GM12891 (cell line): Measurements from ENCODE around the gene FAM171A2.

ENCODE experiments used
- DNase-seq: peaks from one replicate; pipeline ENCODE4 v3.0.0; 2011; ENCODE audit warnings: low spot score; ENCODE audit not compliant: insufficient read length
- FAIRE-seq: peaks from 2 replicates; lab custom pipeline; 2011; peaks lifted over from hg19 to GRCh38; lab: Jason Lieb, UNC
- PAX5 ChIP-seq: IDR thresholded peaks from 2 replicates; pipeline ENCODE4 v1.6.1; 2011; ENCODE audit warnings: low read length, moderate library complexity, mild to moderate bottlenecking; ENCODE audit not compliant: insufficient read depth, severe bottlenecking
- POLR2A ChIP-seq: IDR thresholded peaks from 2 replicates; pipeline ENCODE4 v1.6.1; 2011; ENCODE audit warnings: low read depth, low read length, control low read depth
- POLR2AphosphoS5 ChIP-seq: IDR thresholded peaks from 2 replicates; pipeline ENCODE4 v1.6.1; 2011; ENCODE audit warnings: low read depth, low read length, control low read depth
- POU2F2 ChIP-seq: IDR thresholded peaks from 2 replicates; pipeline ENCODE4 v1.6.1; 2011; ENCODE audit warnings: low read depth, mild to moderate bottlenecking, control low read depth, low read length, moderate library complexity
- SPI1 ChIP-seq: IDR thresholded peaks from 2 replicates; pipeline ENCODE4 v1.6.1; 2011; ENCODE audit warnings: low read depth, low read length, control low read depth
- TAF1 ChIP-seq: IDR thresholded peaks from 2 replicates; pipeline ENCODE4 v1.6.1; 2011; ENCODE audit warnings: low read depth, low read length, control low read depth

The FAM171A2 gene

GRCh38 chr17:44312396-44313104 is 51.1 kb downstream of the FAM171A2 start:
- FAIRE-seq (no peak), DNase-seq (no peak)
- TF ChIP-seq TAF1: no peak
- no peak for TF ChIP-seq PAX5
- TF ChIP-seq POLR2AphosphoS5: no peak
- no peak for TF ChIP-seq POU2F2
- no peak for TF ChIP-seq SPI1
- no peak for TF ChIP-seq POLR2A

DNA sequence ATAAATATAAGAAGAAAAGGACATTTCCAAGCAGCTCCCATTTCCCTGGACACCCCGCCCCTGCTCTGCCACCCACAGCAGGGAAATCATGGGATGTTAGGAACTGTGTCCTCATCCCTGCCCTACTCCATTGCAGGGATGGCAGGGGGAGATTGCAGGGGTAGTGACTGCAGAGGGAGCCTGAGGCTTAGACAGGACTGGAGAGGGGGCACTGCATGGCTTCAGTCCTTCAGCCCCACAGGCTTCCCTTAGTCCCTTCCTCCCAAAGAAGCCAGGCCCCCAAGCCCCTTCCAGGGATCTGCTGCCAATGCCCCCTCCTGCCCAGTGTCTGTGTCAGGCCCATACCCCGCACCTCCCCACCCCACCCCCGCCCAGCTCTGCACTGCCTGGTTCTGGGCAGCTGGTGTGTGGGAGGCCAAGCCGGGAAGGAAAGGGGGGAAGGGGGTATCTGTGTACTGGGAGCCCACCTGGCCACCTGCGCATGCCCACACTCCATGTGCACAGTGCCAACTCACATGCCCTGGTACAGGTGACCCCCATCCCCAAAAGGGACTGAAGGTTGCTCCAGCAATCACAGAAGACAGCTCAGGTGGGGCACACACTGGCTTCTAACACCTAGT is 52.0 kb downstream of the FAM171A2 start:
- FAIRE-seq (no peak), DNase-seq (no peak)
- no peak for TF ChIP-seq TAF1
- TF ChIP-seq SPI1: no peak
- TF ChIP-seq POLR2AphosphoS5: no peak
- no peak for TF ChIP-seq POU2F2
- no peak for TF ChIP-seq PAX5
- no peak for TF ChIP-seq POLR2A

GRCh38 chr17:44310609-44311376 is 52.9 kb downstream of the FAM171A2 start:
- no peak for TF ChIP-seq POLR2A
- TF ChIP-seq POLR2AphosphoS5: no peak
- no peak for TF ChIP-seq POU2F2
- no peak for TF ChIP-seq TAF1
- no peak for TF ChIP-seq SPI1
- no peak for TF ChIP-seq PAX5
- DNase-seq (no peak), FAIRE-seq (no peak)

GRCh38 chr17:44310188-44310587 is 53.5 kb downstream of the FAM171A2 start:
- no peak for FAIRE-seq
- no peak for DNase-seq
- TF ChIP-seq POU2F2: no peak
- TF ChIP-seq POLR2A: no peak
- no peak for TF ChIP-seq TAF1
- no peak for TF ChIP-seq POLR2AphosphoS5
- TF ChIP-seq PAX5: no peak
- no peak for TF ChIP-seq SPI1

DNA sequence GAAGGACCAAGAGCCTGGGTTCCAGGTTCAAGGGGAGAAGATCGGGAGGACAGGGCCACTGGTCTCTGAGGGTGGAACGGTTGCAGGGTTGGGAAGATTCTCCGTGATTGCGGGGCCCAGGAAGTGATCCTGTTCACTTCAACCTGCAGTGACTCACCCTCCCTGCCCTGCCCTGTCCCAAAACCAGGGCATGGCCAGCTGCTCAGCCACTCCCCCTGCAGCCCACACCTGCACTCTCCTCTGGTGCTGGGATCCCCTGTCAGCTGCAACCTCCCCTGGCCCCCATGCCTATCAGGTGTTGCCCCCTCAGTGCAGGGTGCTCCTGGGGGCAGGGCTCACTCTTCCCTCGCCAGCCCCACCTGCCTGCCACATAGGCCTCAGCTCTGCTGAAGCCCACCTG is 54.2 kb downstream of the FAM171A2 start:
- no peak for FAIRE-seq

DNA sequence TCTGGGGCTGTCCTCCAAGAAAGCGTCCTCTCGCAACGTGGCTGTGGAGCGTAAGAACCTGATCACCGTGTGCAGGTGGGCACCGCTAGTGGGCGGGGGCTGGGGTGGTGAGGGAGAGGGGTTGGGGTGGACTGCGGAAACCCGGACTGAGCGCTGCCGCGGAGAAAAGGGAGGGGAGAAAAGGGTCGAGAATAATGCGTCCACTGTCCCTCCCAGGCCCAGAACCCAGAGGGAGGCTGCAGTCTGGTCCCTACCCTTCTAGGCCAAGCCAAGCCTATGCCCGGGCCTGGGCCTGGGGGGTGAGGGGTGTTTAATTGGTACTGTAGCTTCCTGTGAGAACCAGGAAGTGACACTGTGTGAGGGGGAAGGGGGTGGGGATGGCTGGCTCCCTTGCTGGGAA is 54.8 kb downstream of the FAM171A2 start:
- no peak for DNase-seq
- FAIRE-seq: no peak
- TF ChIP-seq POLR2A (no peak), SPI1 (no peak), POLR2AphosphoS5 (no peak), POU2F2 (no peak), PAX5 (no peak), TAF1 (no peak)

More for the DNA sequence above, 54.2 kb downstream of the FAM171A2 start:
- TF ChIP-seq TAF1: no peak
- no peak for TF ChIP-seq POLR2A
- no peak for TF ChIP-seq SPI1
- TF ChIP-seq PAX5: no peak
- no peak for TF ChIP-seq POU2F2
- no peak for TF ChIP-seq POLR2AphosphoS5
- no peak for DNase-seq

GRCh38 chr17:44308320-44308818 is 55.3 kb downstream of the FAM171A2 start, which contains the start of gene RUNDC3A:
RUNDC3A (plus strand) TSS chr17:44308601; CDS start chr17:44308833, 232 bp downstream.
- DNase-seq: peak; percentile 98
- TF ChIP-seq POU2F2: no peak
- TF ChIP-seq TAF1: no peak
- peak; percentile 58 for FAIRE-seq

- no peak for FAIRE-seq
Observed at GRCh38 chr17:44307387-44308186, 56.1 kb downstream of the FAM171A2 start.

GRCh38 chr17:44304651-44305050 is 59.0 kb downstream of the FAM171A2 start:
- FAIRE-seq (no peak), DNase-seq (no peak)
- TF ChIP-seq TAF1: no peak
- no peak for TF ChIP-seq SPI1
- TF ChIP-seq POLR2A: no peak
- no peak for TF ChIP-seq POU2F2
- TF ChIP-seq PAX5: no peak
- TF ChIP-seq POLR2AphosphoS5: no peak

More at GRCh38 chr17:44307387-44308186, 56.1 kb downstream of the FAM171A2 start:
- TF ChIP-seq PAX5: no peak
- TF ChIP-seq TAF1: no peak
- no peak for TF ChIP-seq POLR2A
- no peak for TF ChIP-seq POU2F2
- no peak for TF ChIP-seq SPI1
- no peak for TF ChIP-seq POLR2AphosphoS5
- no peak for DNase-seq
